Keratinocyte (primary cell): ENCODE results near the gene PAIP1. TPM values are rescaled to one million over a fixed set of nuclear protein-coding genes. Genes with fewer than 3 reads are reported as not detected.

Experiments
- DNase-seq: peaks from one replicate; pipeline ENCODE4 v3.0.0-alpha.2; 2011; ENCODE audit warnings: low read depth, missing footprints, low spot score
- FAIRE-seq: peaks from 2 replicates; lab custom pipeline; 2011; peaks lifted over from hg19 to GRCh38; lab: Jason Lieb, UNC
- H2AFZ ChIP-seq: 2 replicates; pipeline ENCODE4 v1.6.0; 2012; ENCODE audit warnings: low read length, control low read depth, inconsistent platforms; ENCODE audit not compliant: control insufficient read depth
- H3K27ac ChIP-seq: 2 replicates; pipeline ENCODE4 v1.5.1; 2011; ENCODE audit warnings: low read length; ENCODE audit not compliant: control insufficient read depth, insufficient read depth
- H3K27me3 ChIP-seq: 3 replicates; pipeline ENCODE4 v1.6.0; 2011; ENCODE audit warnings: low read length; ENCODE audit not compliant: control insufficient read depth, insufficient read depth; ENCODE audit errors: extremely low read depth
- H3K36me3 ChIP-seq, 2 experiments: 2 replicates in 1 of 2; 3 replicates in 1 of 2; pipeline ENCODE4 v1.5.1; 2011; ENCODE audit warnings: low read length in 2 of 2, mild to moderate bottlenecking in 1 of 2; ENCODE audit not compliant: control insufficient read depth in 2 of 2, insufficient read depth in 2 of 2; ENCODE audit errors: extremely low read depth in 1 of 2
- H3K4me1 ChIP-seq: 3 replicates; pipeline ENCODE4 v1.5.1; 2011; ENCODE audit warnings: low read length; ENCODE audit not compliant: control insufficient read depth, insufficient read depth; ENCODE audit errors: extremely low read depth
- H3K4me2 ChIP-seq: 3 replicates; pipeline ENCODE4 v1.6.0; 2011; ENCODE audit warnings: low read depth, low read length; ENCODE audit not compliant: control insufficient read depth, insufficient read depth; ENCODE audit errors: extremely low read depth
- H3K4me3 ChIP-seq, 3 experiments: fragments of 200-600 bp in 1 of 3; sonication (generic) in 1 of 3; 2 replicates in 2 of 3; 3 replicates in 1 of 3; pipeline ENCODE4 v1.5.1; 2011 to 2016; ENCODE audit warnings: low read length in 3 of 3, mild to moderate bottlenecking in 3 of 3, control low read depth in 2 of 3, inconsistent platforms in 1 of 3, low read depth in 1 of 3, mixed read lengths in 1 of 3, mixed run types in 1 of 3, moderate library complexity in 1 of 3; ENCODE audit not compliant: control insufficient read depth in 2 of 3, insufficient read depth in 2 of 3; ENCODE audit errors: extremely low read depth in 1 of 3
- H3K79me2 ChIP-seq: 2 replicates; pipeline ENCODE4 v1.6.0; 2012; ENCODE audit warnings: low read length; ENCODE audit not compliant: control insufficient read depth, insufficient read depth
- H3K9ac ChIP-seq: 3 replicates; pipeline ENCODE4 v1.6.0; 2011; ENCODE audit warnings: low read length; ENCODE audit not compliant: control insufficient read depth, insufficient read depth; ENCODE audit errors: extremely low read depth
- H3K9me1 ChIP-seq: 3 replicates; pipeline ENCODE4 v1.6.0; 2011; ENCODE audit warnings: low read length; ENCODE audit not compliant: control insufficient read depth, insufficient read depth; ENCODE audit errors: extremely low read depth
- H3K9me3 ChIP-seq: 2 replicates; pipeline ENCODE4 v1.5.1; 2012; ENCODE audit warnings: low read depth, low read length; ENCODE audit not compliant: control insufficient read depth
- H4K20me1 ChIP-seq: 3 replicates; pipeline ENCODE4 v1.6.0; 2011; ENCODE audit warnings: low read length; ENCODE audit not compliant: control insufficient read depth, insufficient read depth; ENCODE audit errors: extremely low read depth
- EZH2 ChIP-seq: IDR thresholded peaks from one replicate; pipeline ENCODE4 v1.6.1; 2012; ENCODE audit warnings: inconsistent platforms, mild to moderate bottlenecking, low read length, moderate library complexity
- dilution Hi-C: fragments of 300-500 bp; cut with MboI; formaldehyde crosslinking; loops from one replicate; pipeline ENCODE4 v1.7.0; 2020; ENCODE audit warnings: low sequenced_read_pairs; ENCODE audit not compliant: extremely low pct_ligation_motif_present
- polyA plus RNA-seq, 5 experiments: library from polyadenylated mRNA; depleted of rRNA in 3 of 5; stranded (reverse) in 3 of 5; stranded (forward) in 1 of 5; unstranded in 1 of 5; fragments of >200 nt; gene quantifications; 1 replicate in 1 of 5; 2 replicates in 3 of 5; 3 replicates in 1 of 5; pipeline versions ENCODE4 v1.2.1 to v1.2.3, GENCODE V29; 2011 to 2012; ENCODE audit warnings: missing spikeins in 2 of 5, low read depth in 1 of 5, low replicate concordance in 1 of 5
- TF ChIP-seq, protein P1 (sequence below), 3 experiments: IDR thresholded peaks in 1 of 3; conservative IDR thresholded peaks in 1 of 3; optimal IDR thresholded peaks in 1 of 3; 2 replicates in 2 of 3; 3 replicates in 1 of 3; pipeline versions ENCODE3 to v1.5.1; 2011; ENCODE audit warnings: low read length in 3 of 3, mild to moderate bottlenecking in 3 of 3, moderate library complexity in 2 of 3, control low read depth in 1 of 3, inconsistent platforms in 1 of 3; ENCODE audit not compliant: insufficient read depth in 2 of 3; ENCODE audit errors: extremely low read depth in 1 of 3

PAIP1 gene
- polyA plus RNA-seq, 1 donor (not counting 4 experiments of a cell fraction or from before 2014, with no cell fraction given), result 115 TPM

DNA sequence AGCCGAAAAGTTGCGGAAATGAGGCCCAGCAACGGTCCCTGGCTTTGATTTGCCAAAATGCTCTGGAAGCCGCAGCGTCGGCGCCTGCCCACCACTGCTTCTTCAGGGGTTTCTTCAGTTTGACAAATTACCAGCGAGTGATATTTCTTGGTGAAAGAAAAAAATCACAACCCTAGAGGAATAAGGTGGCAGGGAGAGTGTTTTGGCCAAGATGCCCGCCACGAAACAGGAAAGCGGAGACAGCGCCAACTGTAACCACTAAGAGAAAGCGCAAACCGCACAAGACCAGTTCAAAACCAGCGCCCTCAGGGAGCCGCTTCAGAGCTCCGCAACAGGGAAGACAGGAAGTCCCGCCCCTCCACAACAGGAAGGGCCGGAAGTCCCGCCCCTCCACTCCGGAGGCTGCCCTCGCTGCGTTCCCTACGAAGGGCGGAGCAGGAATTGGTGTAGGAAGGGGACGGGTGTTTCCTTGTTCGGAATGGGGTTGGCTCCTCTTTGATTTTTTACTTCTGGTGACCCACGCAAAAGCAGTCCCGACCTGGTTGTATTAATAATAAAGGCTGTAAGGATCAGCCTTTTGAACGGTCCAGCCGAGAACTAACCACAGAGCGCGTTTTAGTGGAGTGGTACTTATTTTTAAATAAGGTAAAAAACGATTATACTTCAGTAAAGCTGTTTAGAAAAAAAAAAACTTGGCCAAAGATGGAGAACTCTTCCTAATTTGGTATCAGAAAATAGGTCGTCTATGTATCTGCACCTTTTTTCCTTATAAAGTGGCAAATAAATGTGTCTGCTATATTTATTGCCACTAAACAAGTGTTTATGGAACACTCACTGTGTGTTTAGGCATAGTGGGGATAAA, 41.8 kb downstream of the PAIP1 start, which contains the start of gene C5orf34:
Gene C5orf34 (minus strand): TSS at position 333 of the 862 bp plus-strand sequence. CDS start 5,809 bp downstream, outside the sequence.
- DNase-seq (peak; percentile 64), FAIRE-seq (peak; percentile 39)
- Histone ChIP-seq H3K9me1 (no peaks in the 10 kb centered on the region), H3K27me3 (no peaks in the 10 kb centered on the region), H3K4me2 (peak within 1 kb of the TSS; percentile 87), H2AFZ (peak within 1 kb of the TSS; percentile 87), H3K4me3 (peak within 1 kb of the TSS; percentile 51 to 87 (median 82)), H3K4me1 (peaks cover 16% of the 10 kb centered on the region), H3K9ac (peak within 1 kb of the TSS; percentile 94), H3K9me3 (no peaks in the 10 kb centered on the region), H4K20me1 (no peaks in the 10 kb centered on the region), H3K79me2 (peaks cover 12% of the 10 kb centered on the region), H3K27ac (peak within 1 kb of the TSS; percentile 92), H3K36me3 (no peaks in the 10 kb centered on the region)
- dilution Hi-C loops, result no loop called here
- TF ChIP-seq, protein P1, sequence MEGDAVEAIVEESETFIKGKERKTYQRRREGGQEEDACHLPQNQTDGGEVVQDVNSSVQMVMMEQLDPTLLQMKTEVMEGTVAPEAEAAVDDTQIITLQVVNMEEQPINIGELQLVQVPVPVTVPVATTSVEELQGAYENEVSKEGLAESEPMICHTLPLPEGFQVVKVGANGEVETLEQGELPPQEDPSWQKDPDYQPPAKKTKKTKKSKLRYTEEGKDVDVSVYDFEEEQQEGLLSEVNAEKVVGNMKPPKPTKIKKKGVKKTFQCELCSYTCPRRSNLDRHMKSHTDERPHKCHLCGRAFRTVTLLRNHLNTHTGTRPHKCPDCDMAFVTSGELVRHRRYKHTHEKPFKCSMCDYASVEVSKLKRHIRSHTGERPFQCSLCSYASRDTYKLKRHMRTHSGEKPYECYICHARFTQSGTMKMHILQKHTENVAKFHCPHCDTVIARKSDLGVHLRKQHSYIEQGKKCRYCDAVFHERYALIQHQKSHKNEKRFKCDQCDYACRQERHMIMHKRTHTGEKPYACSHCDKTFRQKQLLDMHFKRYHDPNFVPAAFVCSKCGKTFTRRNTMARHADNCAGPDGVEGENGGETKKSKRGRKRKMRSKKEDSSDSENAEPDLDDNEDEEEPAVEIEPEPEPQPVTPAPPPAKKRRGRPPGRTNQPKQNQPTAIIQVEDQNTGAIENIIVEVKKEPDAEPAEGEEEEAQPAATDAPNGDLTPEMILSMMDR (optimal IDR thresholded peaks at IDR 0.05 in 1 of 3, IDR thresholded peaks at IDR 0.05 in 1 of 3, conservative IDR thresholded peaks at IDR 0.05 in 1 of 3; ENCODE audit: extremely low read depth in 1 of 3, insufficient read depth in 2 of 3, low read length in 3 of 3), result no peak
- no peak for TF ChIP-seq EZH2

DNA sequence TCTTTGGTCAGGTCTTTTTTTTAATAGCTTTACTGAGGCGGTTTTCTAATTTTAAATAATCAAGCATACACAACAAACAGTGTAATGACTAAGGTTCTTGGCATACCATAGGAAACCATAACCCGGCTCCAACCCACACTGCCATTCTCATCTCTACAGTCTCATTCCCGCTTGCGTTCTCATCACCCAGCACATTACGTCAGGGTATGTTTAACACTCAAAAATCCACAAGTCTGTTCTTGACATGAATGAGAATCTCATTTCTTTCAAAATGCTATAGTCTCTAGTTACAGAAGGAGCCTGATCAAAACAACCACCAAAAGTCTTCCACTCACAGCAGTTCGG, 42.4 kb downstream of the PAIP1 start:
- no peaks in the 10 kb centered on the region for H3K27me3 ChIP-seq
- TF ChIP-seq, protein P1 (optimal IDR thresholded peaks at IDR 0.05 in 1 of 3, IDR thresholded peaks at IDR 0.05 in 1 of 3, conservative IDR thresholded peaks at IDR 0.05 in 1 of 3; ENCODE audit: extremely low read depth in 1 of 3, insufficient read depth in 2 of 3, low read length in 3 of 3), result no peak
- no peak for TF ChIP-seq EZH2
- H4K20me1 ChIP-seq, result no peaks in the 10 kb centered on the region
- H3K9ac ChIP-seq, result peak overlapping the region; percentile 94
- dilution Hi-C loops, result no loop called here
- H3K4me1 ChIP-seq, result peaks cover 16% of the 10 kb centered on the region
- H3K4me3 ChIP-seq, result peak overlapping the region; percentile 51 to 87 (median 82)
- H3K9me1 ChIP-seq, result no peaks in the 10 kb centered on the region
- DNase-seq, result no peak
- peak overlapping the region; percentile 92 for H3K27ac ChIP-seq
- H3K9me3 ChIP-seq, result no peaks in the 10 kb centered on the region
- H3K4me2 ChIP-seq, result peak overlapping the region; percentile 87
- no peaks in the 10 kb centered on the region for H3K36me3 ChIP-seq
- peak overlapping the region; percentile 87 for H2AFZ ChIP-seq
- H3K79me2 ChIP-seq, result peaks cover 12% of the 10 kb centered on the region
- FAIRE-seq, result no peak
